HepG2 (cell line): Measurements from ENCODE around the gene MOK. TPM values are rescaled to one million over a fixed set of nuclear protein-coding genes. Genes with fewer than 3 reads are reported as not detected.

Experiments used
- FOSL1 ChIP-seq: sonication (generic); formaldehyde crosslinking; IDR thresholded peaks from 2 replicates; pipeline ENCODE4 v1.9.0; 2021; ENCODE audit warnings: missing genetic modification reagents, borderline replicate concordance
- FOXJ3 ChIP-seq: sonication (generic); formaldehyde crosslinking; IDR thresholded peaks from 2 replicates; pipeline ENCODE4 v1.4.0; 2020; ENCODE audit warnings: missing genetic modification reagents, mild to moderate bottlenecking, borderline replicate concordance
- MED1 ChIP-seq: sonication (generic); formaldehyde crosslinking; IDR thresholded peaks from 2 replicates; pipeline ENCODE4 v1.4.0; 2020; ENCODE audit warnings: missing genetic modification reagents
- NCOA5 ChIP-seq: sonication (generic); formaldehyde crosslinking; IDR thresholded peaks from 2 replicates; pipeline ENCODE4 v1.4.0; 2020; ENCODE audit warnings: missing genetic modification reagents
- ONECUT2 ChIP-seq: sonication (generic); formaldehyde crosslinking; IDR thresholded peaks from 2 replicates; pipeline ENCODE4 v1.4.0; 2020; ENCODE audit warnings: missing genetic modification reagents
- PAX8 ChIP-seq: sonication (generic); formaldehyde crosslinking; IDR thresholded peaks from 2 replicates; pipeline ENCODE4 v1.8.0; 2022; ENCODE audit warnings: mild to moderate bottlenecking, missing genetic modification reagents, borderline replicate concordance
- PHF20 ChIP-seq: sonication (generic); formaldehyde crosslinking; IDR thresholded peaks from 2 replicates; pipeline ENCODE4 v1.5.0; 2020; ENCODE audit warnings: mild to moderate bottlenecking, missing genetic modification reagents
- SALL2 ChIP-seq: sonication (generic); formaldehyde crosslinking; IDR thresholded peaks from 2 replicates; pipeline ENCODE4 v1.8.1; 2023; ENCODE audit warnings: mild to moderate bottlenecking, missing genetic modification reagents, inconsistent platforms
- TSC22D2 ChIP-seq: sonication (generic); formaldehyde crosslinking; IDR thresholded peaks from 2 replicates; pipeline ENCODE4 v1.5.1; 2020; ENCODE audit warnings: missing genetic modification reagents, mild to moderate bottlenecking, borderline replicate concordance
- ZKSCAN1 ChIP-seq: fragments of 150-350 bp; IDR thresholded peaks from 2 replicates; pipeline ENCODE4 v1.6.1; 2014; ENCODE audit warnings: low read length
- ZNF121 ChIP-seq: sonication (generic); formaldehyde crosslinking; IDR thresholded peaks from 2 replicates; pipeline ENCODE4 v1.5.0; 2020; ENCODE audit warnings: mild to moderate bottlenecking, missing genetic modification reagents
- ZNF20 ChIP-seq: sonication (generic); formaldehyde crosslinking; IDR thresholded peaks from 2 replicates; pipeline ENCODE4 v1.4.0; 2020; ENCODE audit warnings: mild to moderate bottlenecking, moderate library complexity, missing genetic modification reagents
- ZNF205 ChIP-seq: IDR thresholded peaks from 2 replicates; pipeline ENCODE4 v1.6.1; 2018; ENCODE audit warnings: missing biosample characterization, missing genetic modification reagents
- ZNF260 ChIP-seq: sonication (generic); formaldehyde crosslinking; IDR thresholded peaks from 2 replicates; pipeline ENCODE4 v1.4.0; 2020; ENCODE audit warnings: missing genetic modification reagents, low read depth, mild to moderate bottlenecking, borderline replicate concordance
- ZNF552 ChIP-seq: sonication (generic); formaldehyde crosslinking; IDR thresholded peaks from 2 replicates; pipeline ENCODE4 v1.9.0; 2022; ENCODE audit warnings: missing genetic modification reagents, mild to moderate bottlenecking, borderline replicate concordance
- ZNF562 ChIP-seq: sonication (generic); formaldehyde crosslinking; IDR thresholded peaks from 2 replicates; pipeline ENCODE4 v1.8.0; 2022; ENCODE audit warnings: missing genetic modification reagents, borderline replicate concordance
- ZNF619 ChIP-seq: sonication (generic); formaldehyde crosslinking; IDR thresholded peaks from 2 replicates; pipeline ENCODE4 v1.4.0; 2020; ENCODE audit warnings: mild to moderate bottlenecking, missing genetic modification reagents
- polyA plus RNA-seq, 8 experiments: library from polyadenylated mRNA; depleted of rRNA in 3 of 8; stranded (reverse) in 7 of 8; unstranded in 1 of 8; fragments of >200 nt; fragmentation: Illumina TruSeq in 4 of 8; extraction: Trizol in 4 of 8; gene quantifications; 2 replicates each; pipeline versions ENCODE4 v1.2.1 to v1.2.3, GENCODE V29; 2011 to 2016; ENCODE audit warnings: low read depth in 4 of 8, missing spikeins in 1 of 8, mixed read lengths in 1 of 8; ENCODE audit not compliant: insufficient read depth in 1 of 8
- total RNA-seq, 5 experiments: library from RNA; depleted of rRNA; stranded (reverse); fragments of >200 nt; fragmentation: Illumina TruSeq; extraction: Trizol; gene quantifications; 2 replicates each; pipeline ENCODE4 v1.2.3, GENCODE V29; 2016; ENCODE audit warnings: low read depth in 1 of 5
- TF ChIP-seq, protein P1 (sequence below): IDR thresholded peaks from 2 replicates; pipeline ENCODE4 v1.6.1; 2016; ENCODE audit warnings: low read depth
- TF ChIP-seq, protein P2 (sequence below): sonication (generic); formaldehyde crosslinking; IDR thresholded peaks from 2 replicates; pipeline ENCODE4 v1.5.0; 2020; ENCODE audit warnings: mild to moderate bottlenecking, missing genetic modification reagents
- TF ChIP-seq, protein P3 (sequence below): sonication (generic); formaldehyde crosslinking; IDR thresholded peaks from 2 replicates; pipeline ENCODE4 v1.4.0; 2020; ENCODE audit warnings: mild to moderate bottlenecking, missing genetic modification reagents
- TF ChIP-seq, protein P4 (sequence below): sonication (generic); formaldehyde crosslinking; IDR thresholded peaks from 2 replicates; pipeline ENCODE4 v1.4.0; 2020; ENCODE audit warnings: missing genetic modification reagents
- TF ChIP-seq, protein P5 (sequence below): IDR thresholded peaks from 2 replicates; pipeline ENCODE4 v1.6.1; 2016; ENCODE audit warnings: control low read depth
- TF ChIP-seq, protein P6 (sequence below): sonication (generic); formaldehyde crosslinking; IDR thresholded peaks from 2 replicates; pipeline ENCODE4 v1.5.1; 2020; ENCODE audit warnings: missing genetic modification reagents, mild to moderate bottlenecking, borderline replicate concordance

Gene MOK
- total and polyA plus RNA-seq, 2 of the 13 experiments (the other 11 are each of a cell fraction or from before 2014, with no cell fraction given) = 15.3 to 16.9 TPM

DNA sequence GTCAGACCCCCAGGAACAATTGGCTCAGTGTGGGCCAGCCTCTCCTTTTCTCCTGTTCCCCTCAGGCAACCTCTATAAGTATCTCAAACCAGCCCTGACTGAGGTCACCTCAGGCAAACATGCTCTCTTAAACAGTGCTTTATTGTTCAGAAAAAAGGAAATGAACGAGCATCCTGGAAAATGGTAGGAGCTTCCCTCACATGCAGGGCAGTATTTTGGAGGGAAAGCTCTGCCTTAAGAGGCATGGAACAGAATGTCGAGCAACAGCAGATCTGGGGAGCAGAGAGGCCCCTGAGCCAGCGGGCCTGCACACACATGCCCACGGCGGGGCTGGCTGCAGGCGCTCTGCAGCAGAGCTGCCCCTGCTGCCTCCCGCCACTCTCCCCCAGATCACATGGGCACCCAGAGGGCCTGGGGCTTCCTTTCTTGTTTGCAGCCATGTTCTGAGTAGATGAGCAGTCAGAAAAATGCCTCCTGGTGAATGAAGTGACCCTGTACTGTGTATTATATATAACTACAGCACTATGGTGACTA is 42.0 kb downstream of the MOK start (continued):
- TF ChIP-seq, protein P1, sequence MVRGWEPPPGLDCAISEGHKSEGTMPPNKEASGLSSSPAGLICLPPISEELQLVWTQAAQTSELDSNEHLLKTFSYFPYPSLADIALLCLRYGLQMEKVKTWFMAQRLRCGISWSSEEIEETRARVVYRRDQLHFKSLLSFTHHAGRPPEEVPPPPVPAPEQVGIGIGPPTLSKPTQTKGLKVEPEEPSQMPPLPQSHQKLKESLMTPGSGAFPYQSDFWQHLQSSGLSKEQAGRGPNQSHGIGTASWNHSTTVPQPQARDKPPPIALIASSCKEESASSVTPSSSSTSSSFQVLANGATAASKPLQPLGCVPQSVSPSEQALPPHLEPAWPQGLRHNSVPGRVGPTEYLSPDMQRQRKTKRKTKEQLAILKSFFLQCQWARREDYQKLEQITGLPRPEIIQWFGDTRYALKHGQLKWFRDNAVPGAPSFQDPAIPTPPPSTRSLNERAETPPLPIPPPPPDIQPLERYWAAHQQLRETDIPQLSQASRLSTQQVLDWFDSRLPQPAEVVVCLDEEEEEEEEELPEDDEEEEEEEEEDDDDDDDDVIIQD (CRISPR knock-in tag) = no peak
- TF ChIP-seq ZNF562 = 0 out of 2 replicates have a peak, but pooled peaks have one; percentile 18
- no peak for TF ChIP-seq TSC22D2 (CRISPR knock-in tag)
- no peak for TF ChIP-seq FOXJ3 (CRISPR knock-in tag)
- no peak for TF ChIP-seq FOSL1 (CRISPR knock-in tag)
- no peak for TF ChIP-seq ZNF121 (CRISPR knock-in tag)
- TF ChIP-seq, protein P2, sequence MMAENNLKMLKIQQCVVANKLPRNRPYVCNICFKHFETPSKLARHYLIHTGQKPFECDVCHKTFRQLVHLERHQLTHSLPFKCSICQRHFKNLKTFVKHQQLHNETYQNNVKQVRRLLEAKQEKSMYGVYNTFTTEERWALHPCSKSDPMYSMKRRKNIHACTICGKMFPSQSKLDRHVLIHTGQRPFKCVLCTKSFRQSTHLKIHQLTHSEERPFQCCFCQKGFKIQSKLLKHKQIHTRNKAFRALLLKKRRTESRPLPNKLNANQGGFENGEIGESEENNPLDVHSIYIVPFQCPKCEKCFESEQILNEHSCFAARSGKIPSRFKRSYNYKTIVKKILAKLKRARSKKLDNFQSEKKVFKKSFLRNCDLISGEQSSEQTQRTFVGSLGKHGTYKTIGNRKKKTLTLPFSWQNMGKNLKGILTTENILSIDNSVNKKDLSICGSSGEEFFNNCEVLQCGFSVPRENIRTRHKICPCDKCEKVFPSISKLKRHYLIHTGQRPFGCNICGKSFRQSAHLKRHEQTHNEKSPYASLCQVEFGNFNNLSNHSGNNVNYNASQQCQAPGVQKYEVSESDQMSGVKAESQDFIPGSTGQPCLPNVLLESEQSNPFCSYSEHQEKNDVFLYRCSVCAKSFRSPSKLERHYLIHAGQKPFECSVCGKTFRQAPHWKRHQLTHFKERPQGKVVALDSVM (CRISPR knock-in tag) = no peak
- TF ChIP-seq NCOA5 (CRISPR knock-in tag) = no peak
- no peak for TF ChIP-seq PHF20 (CRISPR knock-in tag)
- TF ChIP-seq, protein P3, sequence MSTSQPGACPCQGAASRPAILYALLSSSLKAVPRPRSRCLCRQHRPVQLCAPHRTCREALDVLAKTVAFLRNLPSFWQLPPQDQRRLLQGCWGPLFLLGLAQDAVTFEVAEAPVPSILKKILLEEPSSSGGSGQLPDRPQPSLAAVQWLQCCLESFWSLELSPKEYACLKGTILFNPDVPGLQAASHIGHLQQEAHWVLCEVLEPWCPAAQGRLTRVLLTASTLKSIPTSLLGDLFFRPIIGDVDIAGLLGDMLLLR = no peak
- TF ChIP-seq ZNF619 = no peak
- 0 out of 2 replicates have a peak, but pooled peaks have one; percentile 28 for TF ChIP-seq MED1 (CRISPR knock-in tag)
- TF ChIP-seq ZNF20 (CRISPR knock-in tag) = no peak
- TF ChIP-seq, protein P4, sequence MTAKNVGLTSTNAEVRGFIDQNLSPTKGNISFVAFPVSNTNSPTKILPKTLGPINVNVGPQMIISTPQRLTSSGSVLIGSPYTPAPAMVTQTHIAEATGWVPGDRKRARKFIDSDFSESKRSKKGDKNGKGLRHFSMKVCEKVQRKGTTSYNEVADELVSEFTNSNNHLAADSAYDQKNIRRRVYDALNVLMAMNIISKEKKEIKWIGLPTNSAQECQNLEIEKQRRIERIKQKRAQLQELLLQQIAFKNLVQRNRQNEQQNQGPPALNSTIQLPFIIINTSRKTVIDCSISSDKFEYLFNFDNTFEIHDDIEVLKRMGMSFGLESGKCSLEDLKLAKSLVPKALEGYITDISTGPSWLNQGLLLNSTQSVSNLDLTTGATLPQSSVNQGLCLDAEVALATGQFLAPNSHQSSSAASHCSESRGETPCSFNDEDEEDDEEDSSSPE (CRISPR knock-in tag) = peak; percentile 85
- TF ChIP-seq, protein P5, sequence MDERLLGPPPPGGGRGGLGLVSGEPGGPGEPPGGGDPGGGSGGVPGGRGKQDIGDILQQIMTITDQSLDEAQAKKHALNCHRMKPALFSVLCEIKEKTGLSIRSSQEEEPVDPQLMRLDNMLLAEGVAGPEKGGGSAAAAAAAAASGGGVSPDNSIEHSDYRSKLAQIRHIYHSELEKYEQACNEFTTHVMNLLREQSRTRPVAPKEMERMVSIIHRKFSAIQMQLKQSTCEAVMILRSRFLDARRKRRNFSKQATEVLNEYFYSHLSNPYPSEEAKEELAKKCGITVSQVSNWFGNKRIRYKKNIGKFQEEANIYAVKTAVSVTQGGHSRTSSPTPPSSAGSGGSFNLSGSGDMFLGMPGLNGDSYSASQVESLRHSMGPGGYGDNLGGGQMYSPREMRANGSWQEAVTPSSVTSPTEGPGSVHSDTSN (CRISPR knock-in tag) = no peak
- TF ChIP-seq ZNF552 = no peak
- TF ChIP-seq ZNF205 (CRISPR knock-in tag) = no peak
- TF ChIP-seq ONECUT2 (CRISPR knock-in tag) = no peak
- no peak for TF ChIP-seq SALL2
- TF ChIP-seq PAX8 = no peak
- no peak for TF ChIP-seq ZKSCAN1
- TF ChIP-seq, protein P6, sequence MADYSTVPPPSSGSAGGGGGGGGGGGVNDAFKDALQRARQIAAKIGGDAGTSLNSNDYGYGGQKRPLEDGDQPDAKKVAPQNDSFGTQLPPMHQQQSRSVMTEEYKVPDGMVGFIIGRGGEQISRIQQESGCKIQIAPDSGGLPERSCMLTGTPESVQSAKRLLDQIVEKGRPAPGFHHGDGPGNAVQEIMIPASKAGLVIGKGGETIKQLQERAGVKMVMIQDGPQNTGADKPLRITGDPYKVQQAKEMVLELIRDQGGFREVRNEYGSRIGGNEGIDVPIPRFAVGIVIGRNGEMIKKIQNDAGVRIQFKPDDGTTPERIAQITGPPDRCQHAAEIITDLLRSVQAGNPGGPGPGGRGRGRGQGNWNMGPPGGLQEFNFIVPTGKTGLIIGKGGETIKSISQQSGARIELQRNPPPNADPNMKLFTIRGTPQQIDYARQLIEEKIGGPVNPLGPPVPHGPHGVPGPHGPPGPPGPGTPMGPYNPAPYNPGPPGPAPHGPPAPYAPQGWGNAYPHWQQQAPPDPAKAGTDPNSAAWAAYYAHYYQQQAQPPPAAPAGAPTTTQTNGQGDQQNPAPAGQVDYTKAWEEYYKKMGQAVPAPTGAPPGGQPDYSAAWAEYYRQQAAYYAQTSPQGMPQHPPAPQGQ (CRISPR knock-in tag) = no peak
- TF ChIP-seq ZNF260 (CRISPR knock-in tag) = no peak
